SK-N-SH treated with all-trans-retinoic acid at 6 μM for 48 hours (cell line): ENCODE results near the gene CFAP100.

Experiments used
- ATAC-seq: fragments of 200-7000 bp; cut with Tn5 transposase; 3 replicates; pipeline ENCODE4 v1.9.1; 2020; ENCODE audit warnings: mild to moderate bottlenecking, moderate library complexity
- CSDC2 ChIP-seq: fragments of 250-450 bp; sonication (Bioruptor Pico); IDR thresholded peaks from 2 replicates; pipeline ENCODE4 v1.5.0; 2020; ENCODE audit warnings: mild to moderate bottlenecking, moderate library complexity
- ESRRG ChIP-seq: fragments of 250-450 bp; sonication (Bioruptor Pico); IDR thresholded peaks from 2 replicates; pipeline ENCODE4 v1.6.1; 2021; ENCODE audit warnings: mild to moderate bottlenecking
- GLIS3 ChIP-seq: fragments of 250-450 bp; sonication (Bioruptor Pico); IDR thresholded peaks from 2 replicates; pipeline ENCODE4 v1.5.0; 2020; ENCODE audit warnings: mild to moderate bottlenecking, moderate library complexity
- ISL1 ChIP-seq: fragments of 250-450 bp; sonication (Bioruptor Pico); IDR thresholded peaks from 2 replicates; pipeline ENCODE4 v2.1.2; 2022; ENCODE audit warnings: mild to moderate bottlenecking, moderate library complexity
- OSR1 ChIP-seq: fragments of 250-450 bp; sonication (Bioruptor Pico); IDR thresholded peaks from 2 replicates; pipeline ENCODE4 v1.8.0; 2022; ENCODE audit warnings: moderate library complexity, mild to moderate bottlenecking, inconsistent platforms
- POU6F1 ChIP-seq: fragments of 250-450 bp; sonication (Bioruptor Pico); IDR thresholded peaks from 2 replicates; pipeline ENCODE4 v1.8.0; 2021; ENCODE audit warnings: low read depth, mild to moderate bottlenecking, moderate library complexity, borderline replicate concordance
- PPARA ChIP-seq: fragments of 250-450 bp; sonication (Bioruptor Pico); IDR thresholded peaks from 2 replicates; pipeline ENCODE4 v1.5.0; 2020; ENCODE audit warnings: mild to moderate bottlenecking, borderline replicate concordance
- RARB ChIP-seq: fragments of 250-450 bp; sonication (Bioruptor Pico); IDR thresholded peaks from 2 replicates; pipeline ENCODE4 v1.8.0; 2021; ENCODE audit warnings: mild to moderate bottlenecking, moderate library complexity
- SNAI2 ChIP-seq: fragments of 250-450 bp; sonication (Bioruptor Pico); IDR thresholded peaks from 2 replicates; pipeline ENCODE4 v1.5.0; 2020; ENCODE audit warnings: mild to moderate bottlenecking, moderate library complexity
- TCF4 ChIP-seq: fragments of 250-450 bp; sonication (Bioruptor Pico); IDR thresholded peaks from 2 replicates; pipeline ENCODE4 v1.8.0; 2021; ENCODE audit warnings: mild to moderate bottlenecking, moderate library complexity, borderline replicate concordance
- TOX ChIP-seq: fragments of 250-450 bp; sonication (Bioruptor Pico); IDR thresholded peaks from 2 replicates; pipeline ENCODE4 v1.8.0; 2021; ENCODE audit warnings: mild to moderate bottlenecking, moderate library complexity, borderline replicate concordance
- TSHZ2 ChIP-seq: fragments of 250-450 bp; sonication (Bioruptor Pico); IDR thresholded peaks from 2 replicates; pipeline ENCODE4 v1.5.0; 2020; ENCODE audit warnings: mild to moderate bottlenecking, moderate library complexity
- ZC3H10 ChIP-seq: fragments of 250-450 bp; sonication (Bioruptor Pico); IDR thresholded peaks from 2 replicates; pipeline ENCODE4 v1.5.1; 2021; ENCODE audit warnings: mild to moderate bottlenecking, moderate library complexity
- ZNF565 ChIP-seq: fragments of 450-650 bp; formaldehyde crosslinking; conservative IDR thresholded peaks from 2 replicates; pipeline ENCODE4 v1.5.0; 2020; ENCODE audit warnings: low read depth, mild to moderate bottlenecking, moderate library complexity
- ZNF70 ChIP-seq: fragments of 450-650 bp; formaldehyde crosslinking; IDR thresholded peaks from 2 replicates; pipeline ENCODE4 v1.5.0; 2020; ENCODE audit warnings: mild to moderate bottlenecking, moderate library complexity
- ZNF8 ChIP-seq: fragments of 450-650 bp; formaldehyde crosslinking; IDR thresholded peaks from 2 replicates; pipeline ENCODE4 v1.5.0; 2020; ENCODE audit warnings: mild to moderate bottlenecking, moderate library complexity
- TF ChIP-seq, protein P1 (sequence below): fragments of 250-450 bp; sonication (Bioruptor Pico); IDR thresholded peaks from 2 replicates; pipeline ENCODE4 v1.5.1; 2020; ENCODE audit warnings: low read depth, mild to moderate bottlenecking, moderate library complexity
- TF ChIP-seq, protein P2 (sequence below): fragments of 250-450 bp; sonication (Bioruptor Pico); IDR thresholded peaks from 2 replicates; pipeline ENCODE4 v1.8.0; 2020; ENCODE audit warnings: mild to moderate bottlenecking, moderate library complexity, borderline replicate concordance
- TF ChIP-seq, protein P3 (sequence below): fragments of 250-450 bp; sonication (Bioruptor Pico); IDR thresholded peaks from 2 replicates; pipeline ENCODE4 v1.5.1; 2021; ENCODE audit warnings: mild to moderate bottlenecking, moderate library complexity

The CFAP100 gene

DNA sequence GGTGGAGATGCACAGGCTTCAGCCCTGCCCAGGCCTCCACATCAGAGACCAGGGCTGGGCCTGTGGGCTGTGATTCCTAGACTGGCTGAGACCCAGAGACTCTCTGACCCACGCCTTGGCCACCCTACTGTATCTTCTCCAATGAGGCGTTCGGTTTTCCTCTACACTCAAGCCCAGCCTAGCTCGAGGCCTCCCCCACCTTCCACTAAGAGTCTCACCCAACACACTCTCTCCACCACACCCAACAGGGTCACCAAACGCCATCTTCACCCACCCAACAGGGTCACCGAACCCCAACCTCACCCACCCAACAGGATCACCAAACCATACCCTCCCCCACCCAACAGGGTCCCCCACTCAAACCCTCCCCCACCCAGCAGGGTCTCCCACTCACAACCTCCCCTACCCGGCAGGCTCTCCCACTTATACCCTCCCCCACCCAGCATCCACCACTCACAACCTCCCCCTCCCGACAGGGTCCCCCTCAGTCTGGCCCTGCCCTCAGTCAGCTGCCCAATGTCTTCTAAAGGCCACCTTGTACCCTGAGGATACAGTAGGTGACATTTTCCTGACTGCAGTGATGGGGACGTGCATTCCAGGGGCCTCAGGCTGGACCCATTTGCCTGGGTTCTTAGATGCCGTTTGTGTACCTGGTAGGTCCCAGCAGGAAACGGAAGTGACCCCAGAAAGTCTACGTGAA is 20.4 kb downstream of the CFAP100 start:
- no peak for ATAC-seq
- TF ChIP-seq ESRRG (CRISPR knock-in tag) = no peak
- no peak for TF ChIP-seq ZC3H10
- TF ChIP-seq PPARA = no peak
- no peak for TF ChIP-seq GLIS3 (CRISPR knock-in tag)
- no peak for TF ChIP-seq OSR1 (CRISPR knock-in tag)

DNA sequence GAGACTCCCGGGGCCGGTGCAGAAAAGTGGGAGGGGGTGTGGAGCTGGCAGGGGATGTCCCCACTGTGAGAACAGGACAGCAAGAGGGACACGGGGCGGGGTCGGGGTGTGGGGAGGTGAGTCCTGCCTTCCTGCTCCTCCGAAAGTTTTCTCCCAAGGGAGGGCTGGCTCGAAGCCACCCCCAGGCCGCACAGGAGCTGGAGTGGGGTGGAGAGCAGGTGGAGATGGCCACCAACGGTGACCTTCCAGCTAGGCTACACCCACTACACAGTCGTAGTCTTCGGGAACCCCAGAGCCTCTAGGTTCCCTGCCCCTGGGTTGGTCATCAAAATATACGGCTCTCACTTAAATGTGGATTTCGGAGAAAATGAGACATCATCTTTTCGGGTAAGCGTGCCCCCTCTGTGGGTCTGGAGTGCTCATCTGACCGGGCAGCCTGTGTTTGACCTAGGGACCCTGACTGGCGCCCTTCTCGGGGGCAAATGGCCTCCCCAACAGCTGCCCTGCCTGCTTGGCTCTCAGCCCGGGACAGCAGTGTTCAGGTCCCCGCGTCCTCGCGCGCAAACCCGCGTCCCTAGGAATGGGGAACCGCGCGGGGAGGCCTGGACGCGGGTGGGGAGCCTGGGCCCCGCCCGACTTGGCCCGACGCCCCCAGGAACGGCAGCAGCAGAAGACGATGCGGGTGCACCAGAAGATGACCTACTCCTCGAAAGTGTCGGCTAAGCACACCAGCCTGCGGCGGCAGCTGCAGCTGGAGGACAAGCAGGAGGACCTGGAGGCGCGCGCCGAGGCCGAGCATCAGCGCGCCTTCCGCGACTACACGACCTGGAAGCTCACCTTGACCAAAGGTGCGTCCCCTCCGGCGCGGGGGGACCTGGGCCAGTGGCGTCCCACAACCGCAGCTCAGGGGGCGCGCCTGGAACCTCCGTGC is 21.2 kb downstream of the CFAP100 start:
- TF ChIP-seq, protein P1, sequence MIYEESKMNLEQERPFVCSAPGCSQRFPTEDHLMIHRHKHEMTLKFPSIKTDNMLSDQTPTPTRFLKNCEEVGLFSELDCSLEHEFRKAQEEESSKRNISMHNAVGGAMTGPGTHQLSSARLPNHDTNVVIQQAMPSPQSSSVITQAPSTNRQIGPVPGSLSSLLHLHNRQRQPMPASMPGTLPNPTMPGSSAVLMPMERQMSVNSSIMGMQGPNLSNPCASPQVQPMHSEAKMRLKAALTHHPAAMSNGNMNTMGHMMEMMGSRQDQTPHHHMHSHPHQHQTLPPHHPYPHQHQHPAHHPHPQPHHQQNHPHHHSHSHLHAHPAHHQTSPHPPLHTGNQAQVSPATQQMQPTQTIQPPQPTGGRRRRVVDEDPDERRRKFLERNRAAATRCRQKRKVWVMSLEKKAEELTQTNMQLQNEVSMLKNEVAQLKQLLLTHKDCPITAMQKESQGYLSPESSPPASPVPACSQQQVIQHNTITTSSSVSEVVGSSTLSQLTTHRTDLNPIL = no peak
- no peak for TF ChIP-seq CSDC2 (CRISPR knock-in tag)
- no peak for TF ChIP-seq ZNF565 (CRISPR knock-in tag)
- no peak for TF ChIP-seq ZNF70 (CRISPR knock-in tag)
- TF ChIP-seq OSR1 (CRISPR knock-in tag) = no peak
- TF ChIP-seq TSHZ2 (CRISPR knock-in tag) = no peak
- TF ChIP-seq SNAI2 = no peak
- TF ChIP-seq ISL1 (CRISPR knock-in tag) = no peak
- TF ChIP-seq PPARA = no peak
- TF ChIP-seq TOX (CRISPR knock-in tag) = no peak
- TF ChIP-seq, protein P2, sequence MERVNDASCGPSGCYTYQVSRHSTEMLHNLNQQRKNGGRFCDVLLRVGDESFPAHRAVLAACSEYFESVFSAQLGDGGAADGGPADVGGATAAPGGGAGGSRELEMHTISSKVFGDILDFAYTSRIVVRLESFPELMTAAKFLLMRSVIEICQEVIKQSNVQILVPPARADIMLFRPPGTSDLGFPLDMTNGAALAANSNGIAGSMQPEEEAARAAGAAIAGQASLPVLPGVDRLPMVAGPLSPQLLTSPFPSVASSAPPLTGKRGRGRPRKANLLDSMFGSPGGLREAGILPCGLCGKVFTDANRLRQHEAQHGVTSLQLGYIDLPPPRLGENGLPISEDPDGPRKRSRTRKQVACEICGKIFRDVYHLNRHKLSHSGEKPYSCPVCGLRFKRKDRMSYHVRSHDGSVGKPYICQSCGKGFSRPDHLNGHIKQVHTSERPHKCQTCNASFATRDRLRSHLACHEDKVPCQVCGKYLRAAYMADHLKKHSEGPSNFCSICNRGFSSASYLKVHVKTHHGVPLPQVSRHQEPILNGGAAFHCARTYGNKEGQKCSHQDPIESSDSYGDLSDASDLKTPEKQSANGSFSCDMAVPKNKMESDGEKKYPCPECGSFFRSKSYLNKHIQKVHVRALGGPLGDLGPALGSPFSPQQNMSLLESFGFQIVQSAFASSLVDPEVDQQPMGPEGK (CRISPR knock-in tag) = no peak
- no peak for TF ChIP-seq RARB
- TF ChIP-seq TCF4 (CRISPR knock-in tag) = no peak
- TF ChIP-seq ESRRG (CRISPR knock-in tag) = no peak
- TF ChIP-seq, protein P3, sequence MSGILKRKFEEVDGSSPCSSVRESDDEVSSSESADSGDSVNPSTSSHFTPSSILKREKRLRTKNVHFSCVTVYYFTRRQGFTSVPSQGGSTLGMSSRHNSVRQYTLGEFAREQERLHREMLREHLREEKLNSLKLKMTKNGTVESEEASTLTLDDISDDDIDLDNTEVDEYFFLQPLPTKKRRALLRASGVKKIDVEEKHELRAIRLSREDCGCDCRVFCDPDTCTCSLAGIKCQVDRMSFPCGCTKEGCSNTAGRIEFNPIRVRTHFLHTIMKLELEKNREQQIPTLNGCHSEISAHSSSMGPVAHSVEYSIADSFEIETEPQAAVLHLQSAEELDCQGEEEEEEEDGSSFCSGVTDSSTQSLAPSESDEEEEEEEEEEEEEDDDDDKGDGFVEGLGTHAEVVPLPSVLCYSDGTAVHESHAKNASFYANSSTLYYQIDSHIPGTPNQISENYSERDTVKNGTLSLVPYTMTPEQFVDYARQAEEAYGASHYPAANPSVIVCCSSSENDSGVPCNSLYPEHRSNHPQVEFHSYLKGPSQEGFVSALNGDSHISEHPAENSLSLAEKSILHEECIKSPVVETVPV (CRISPR knock-in tag) = no peak
- no peak for TF ChIP-seq POU6F1 (CRISPR knock-in tag)
- TF ChIP-seq ZNF8 (CRISPR knock-in tag) = no peak
- ATAC-seq = no peak

GRCh38 chr3:126416943-126417342 is 22.2 kb downstream of the CFAP100 start:
- TF ChIP-seq ZNF565 (CRISPR knock-in tag) = no peak
- no peak for TF ChIP-seq PPARA
- TF ChIP-seq, all 23 proteins: peak for 0

More at GRCh38 chr3:126416943-126417342, 22.2 kb downstream of the CFAP100 start:
- ATAC-seq = no peak
